HepG2 (cell line): Measurements from ENCODE around the gene SRP72.

Experiments
- ARNT ChIP-seq: fragments of 450-650 bp; IDR thresholded peaks from 2 replicates; pipeline ENCODE4 v1.6.1; 2017
- BHLHE40 ChIP-seq: IDR thresholded peaks from 2 replicates; pipeline ENCODE4 v1.6.1; 2011; ENCODE audit warnings: low read length, improper control_type of control experiment
- BRCA1 ChIP-seq: sonication (generic); formaldehyde crosslinking; IDR thresholded peaks from 2 replicates; pipeline ENCODE4 v1.4.0; 2020; ENCODE audit warnings: missing genetic modification reagents
- EP300 ChIP-seq, 3 experiments: sonication (generic) in 1 of 3; formaldehyde crosslinking in 1 of 3; IDR thresholded peaks; 2 replicates each; pipeline versions ENCODE4 v1.5.1 to v1.6.1; 2011 to 2020; ENCODE audit warnings: low read depth in 2 of 3, low read length in 2 of 3, borderline replicate concordance in 1 of 3, improper control_type of control experiment in 1 of 3, mild to moderate bottlenecking in 1 of 3, missing genetic modification reagents in 1 of 3, moderate library complexity in 1 of 3
- JUND ChIP-seq: sonication (generic); formaldehyde crosslinking; IDR thresholded peaks from 2 replicates; pipeline ENCODE4 v1.8.0; 2022; ENCODE audit warnings: mild to moderate bottlenecking, missing genetic modification reagents
- MYC ChIP-seq: sonication (generic); formaldehyde crosslinking; IDR thresholded peaks from 2 replicates; pipeline ENCODE4 v1.9.0; 2021; ENCODE audit warnings: missing genetic modification reagents, borderline replicate concordance
- POLR2A ChIP-seq, 2 experiments: IDR thresholded peaks; 2 replicates each; pipeline ENCODE4 v1.6.1; 2011; ENCODE audit warnings: low read depth in 2 of 2, low read length in 2 of 2, mild to moderate bottlenecking in 1 of 2, moderate library complexity in 1 of 2; ENCODE audit not compliant: insufficient read depth in 1 of 2
- POLR2AphosphoS5 ChIP-seq: IDR thresholded peaks from 2 replicates; pipeline ENCODE4 v1.6.1; 2012; ENCODE audit warnings: low read depth, low read length
- TF ChIP-seq, protein P1 (sequence below): sonication (generic); formaldehyde crosslinking; IDR thresholded peaks from 2 replicates; pipeline ENCODE4 v1.5.0; 2020; ENCODE audit warnings: mild to moderate bottlenecking, missing genetic modification reagents, moderate library complexity

DNA sequence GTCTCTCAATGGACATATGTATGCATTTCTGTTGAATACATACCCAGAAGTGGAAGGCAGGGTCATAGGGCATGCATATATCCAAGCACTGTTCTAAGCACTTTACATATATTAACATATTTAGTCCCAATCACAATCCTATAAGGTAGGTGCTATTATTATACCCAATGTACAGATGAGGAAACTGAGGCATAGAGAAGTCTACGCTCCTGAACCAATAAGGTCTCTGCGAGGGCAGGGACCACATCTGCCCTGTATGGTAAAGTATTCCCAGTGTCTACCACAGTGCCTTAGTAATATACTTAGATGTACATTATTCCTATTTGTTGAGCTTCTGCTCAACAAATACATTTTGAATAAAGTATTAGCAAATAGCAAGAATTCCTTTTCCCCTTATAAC is 37.2 kb upstream of the SRP72 start:
- TF ChIP-seq POLR2A (IDR thresholded peaks at IDR 0.05; ENCODE audit: insufficient read depth in 1 of 2, low read depth in 2 of 2, low read length in 2 of 2): no peak
- TF ChIP-seq, protein P1, sequence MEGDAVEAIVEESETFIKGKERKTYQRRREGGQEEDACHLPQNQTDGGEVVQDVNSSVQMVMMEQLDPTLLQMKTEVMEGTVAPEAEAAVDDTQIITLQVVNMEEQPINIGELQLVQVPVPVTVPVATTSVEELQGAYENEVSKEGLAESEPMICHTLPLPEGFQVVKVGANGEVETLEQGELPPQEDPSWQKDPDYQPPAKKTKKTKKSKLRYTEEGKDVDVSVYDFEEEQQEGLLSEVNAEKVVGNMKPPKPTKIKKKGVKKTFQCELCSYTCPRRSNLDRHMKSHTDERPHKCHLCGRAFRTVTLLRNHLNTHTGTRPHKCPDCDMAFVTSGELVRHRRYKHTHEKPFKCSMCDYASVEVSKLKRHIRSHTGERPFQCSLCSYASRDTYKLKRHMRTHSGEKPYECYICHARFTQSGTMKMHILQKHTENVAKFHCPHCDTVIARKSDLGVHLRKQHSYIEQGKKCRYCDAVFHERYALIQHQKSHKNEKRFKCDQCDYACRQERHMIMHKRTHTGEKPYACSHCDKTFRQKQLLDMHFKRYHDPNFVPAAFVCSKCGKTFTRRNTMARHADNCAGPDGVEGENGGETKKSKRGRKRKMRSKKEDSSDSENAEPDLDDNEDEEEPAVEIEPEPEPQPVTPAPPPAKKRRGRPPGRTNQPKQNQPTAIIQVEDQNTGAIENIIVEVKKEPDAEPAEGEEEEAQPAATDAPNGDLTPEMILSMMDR (CRISPR knock-in tag): no peak
- no peak for TF ChIP-seq JUND (CRISPR knock-in tag)
- TF ChIP-seq ARNT: no peak
- TF ChIP-seq EP300 (IDR thresholded peaks at IDR 0.05; ENCODE audit: low read depth in 2 of 2, low read length in 2 of 2): no peak
- no peak for TF ChIP-seq EP300 (CRISPR knock-in tag; IDR thresholded peaks at IDR 0.05; ENCODE audit: borderline replicate concordance)
- TF ChIP-seq BRCA1: no peak
- TF ChIP-seq POLR2AphosphoS5: no peak
- TF ChIP-seq MYC (CRISPR knock-in tag): no peak
- TF ChIP-seq BHLHE40: no peak
